ACHN (cell line): ENCODE results near the gene GSAP.
"Not testable (repeated sequence)": the region's sequence is repeated elsewhere in the genome, so short reads cannot be mapped to it uniquely, and the experiment has no call there.

Source experiments
- DNase-seq: peaks from one replicate; pipeline ENCODE4 v3.0.0-alpha.2; 2015
- in situ Hi-C: cut with HindIII; loops from 2 replicates; pipeline ENCODE4 v1.10.0; 2017; ENCODE audit warnings: low sequenced_read_pairs, low pct_ligation_motif_present, low pct_unique_long_range_greater_than_20kb

GSAP gene

GRCh38 chr7:77346441-77346840 is 69.7 kb downstream of the GSAP start:
- in situ Hi-C loops, result no loop called here
- no peak for DNase-seq

- DNase-seq, in situ Hi-C loops: not testable (repeated sequence)
These were observed 70.7 kb downstream of the GSAP start for GRCh38 chr7:77345426-77345825.

GRCh38 chr7:77339726-77340125 is 76.4 kb downstream of the GSAP start:
- no peak for DNase-seq
- in situ Hi-C loops, result no loop called here

GRCh38 chr7:77338883-77339629 is 77.1 kb downstream of the GSAP start:
- in situ Hi-C loops, result no loop called here
- DNase-seq, result no peak

- no peak for DNase-seq
- in situ Hi-C loops, result no loop called here
These were observed 77.9 kb downstream of the GSAP start for GRCh38 chr7:77338260-77338659.

- no peak for DNase-seq
- in situ Hi-C loops, result no loop called here
These were observed 78.6 kb downstream of the GSAP start for GRCh38 chr7:77337456-77337990.

- in situ Hi-C loops, result no loop called here
These were observed 80.6 kb downstream of the GSAP start for GRCh38 chr7:77335581-77335980.

GRCh38 chr7:77334039-77334438 is 82.1 kb downstream of the GSAP start:
- in situ Hi-C loops, DNase-seq: not testable (repeated sequence)

More at GRCh38 chr7:77335581-77335980, 80.6 kb downstream of the GSAP start:
- no peak for DNase-seq

- in situ Hi-C loops, result no loop called here
- peak; percentile 90 for DNase-seq
These were observed 84.0 kb downstream of the GSAP start for GRCh38 chr7:77331938-77332695.

- in situ Hi-C loops, result no loop called here
- DNase-seq, result no peak
These were observed 85.8 kb downstream of the GSAP start for GRCh38 chr7:77330169-77330882.

GRCh38 chr7:77329466-77330168 is 86.5 kb downstream of the GSAP start:
- in situ Hi-C loops, result no loop called here
- DNase-seq, result no peak

GRCh38 chr7:77328669-77329068 is 87.5 kb downstream of the GSAP start:
- no peak for DNase-seq
- in situ Hi-C loops, result no loop called here

- in situ Hi-C loops, result no loop called here
These were observed 88.1 kb downstream of the GSAP start for GRCh38 chr7:77327932-77328628.

GRCh38 chr7:77327067-77327931 is 88.8 kb downstream of the GSAP start:
- no peak for DNase-seq
- in situ Hi-C loops, result no loop called here

More at GRCh38 chr7:77327932-77328628, 88.1 kb downstream of the GSAP start:
- DNase-seq, result no peak

- in situ Hi-C loops, result no loop called here
- DNase-seq, result no peak
These were observed 90.0 kb downstream of the GSAP start for GRCh38 chr7:77326131-77326530.

- DNase-seq, result no peak
These were observed 94.8 kb downstream of the GSAP start for GRCh38 chr7:77321300-77321699.

GRCh38 chr7:77320714-77321113 is 95.4 kb downstream of the GSAP start:
- in situ Hi-C loops, result no loop called here
- DNase-seq, result no peak

More at GRCh38 chr7:77321300-77321699, 94.8 kb downstream of the GSAP start:
- in situ Hi-C loops, result no loop called here
